Transverse colon (tissue), 3 donors: ENCODE measurements around the gene GPRC6A.

Source experiments
- CTCF ChIP-seq, 5 experiments: fragments of 200-600 bp in 3 of 5; fragments of 450-650 bp in 2 of 5; sonication (generic) in 3 of 5; IDR thresholded peaks; 1 replicate in 2 of 5; 2 replicates in 3 of 5; pipeline ENCODE4 v1.5.1; 2016 to 2017; ENCODE audit warnings: antibody characterized with exemption in 5 of 5, inconsistent platforms in 3 of 5, mild to moderate bottlenecking in 2 of 5, moderate library complexity in 1 of 5
- EP300 ChIP-seq: sonication (generic); formaldehyde crosslinking; IDR thresholded peaks from one replicate; pipeline ENCODE4 v1.6.1; 2017; ENCODE audit warnings: antibody characterized with exemption, low read depth
- POLR2A ChIP-seq: fragments of 450-650 bp; IDR thresholded peaks from one replicate; pipeline ENCODE4 v1.6.1; 2016; ENCODE audit warnings: antibody characterized with exemption, mild to moderate bottlenecking, moderate library complexity

GRCh38 chr6:116766506-116767176 is 62.2 kb downstream of the GPRC6A start:
- TF ChIP-seq POLR2A = no peak
- TF ChIP-seq CTCF (IDR thresholded peaks at IDR 0.05) = no peak
- TF ChIP-seq EP300 = no peak
